Measurements from ENCODE around the gene R3HCC1L.
"Not testable (repeated sequence)": the region's sequence is repeated elsewhere in the genome, so short reads cannot be mapped to it uniquely, and the experiment has no call there.

The R3HCC1L gene

DNA sequence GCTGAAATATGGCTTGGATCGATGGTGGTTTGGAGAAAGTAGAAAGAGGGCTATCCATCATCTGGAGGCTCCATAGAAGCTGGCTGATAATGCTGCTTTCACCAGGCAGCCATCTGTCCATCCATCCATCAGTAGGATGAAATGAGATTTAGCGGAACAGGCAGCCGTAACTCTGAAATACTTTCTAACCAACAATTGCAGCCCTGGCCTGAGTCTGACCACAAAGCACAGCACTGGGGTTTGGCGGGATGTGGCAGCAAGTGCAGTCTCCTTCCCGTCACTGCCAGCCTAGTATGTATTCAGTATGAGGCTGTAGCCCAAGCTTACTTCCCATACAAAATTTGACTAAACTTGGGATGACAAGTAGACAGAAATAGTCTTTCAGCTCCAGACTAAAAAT, 38.0 kb downstream of the R3HCC1L start:
- no peak for DNase-seq (ENCODE audit: low read depth in 2 of 2)

DNA sequence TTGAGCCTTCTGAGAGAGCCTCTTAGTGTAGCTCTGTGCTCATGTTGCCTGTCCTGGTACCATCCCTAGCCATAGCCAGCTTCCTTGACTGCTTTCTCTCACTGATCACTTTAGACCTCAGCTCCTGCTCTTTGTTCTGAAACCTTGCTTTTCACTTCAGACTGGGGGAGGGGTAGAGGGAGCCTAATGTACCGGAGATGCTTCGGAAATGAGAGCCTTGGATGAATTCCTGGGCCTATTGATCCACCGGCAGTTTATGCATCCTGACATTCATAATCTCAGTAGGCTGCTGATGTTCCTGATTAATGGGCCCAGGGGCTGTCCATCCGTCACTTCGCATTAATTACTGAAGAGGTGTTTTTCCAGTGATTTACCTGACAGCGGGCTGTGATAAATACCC, 38.8 kb downstream of the R3HCC1L start:
- no peak for DNase-seq (ENCODE audit: low read depth in 2 of 2)

DNA sequence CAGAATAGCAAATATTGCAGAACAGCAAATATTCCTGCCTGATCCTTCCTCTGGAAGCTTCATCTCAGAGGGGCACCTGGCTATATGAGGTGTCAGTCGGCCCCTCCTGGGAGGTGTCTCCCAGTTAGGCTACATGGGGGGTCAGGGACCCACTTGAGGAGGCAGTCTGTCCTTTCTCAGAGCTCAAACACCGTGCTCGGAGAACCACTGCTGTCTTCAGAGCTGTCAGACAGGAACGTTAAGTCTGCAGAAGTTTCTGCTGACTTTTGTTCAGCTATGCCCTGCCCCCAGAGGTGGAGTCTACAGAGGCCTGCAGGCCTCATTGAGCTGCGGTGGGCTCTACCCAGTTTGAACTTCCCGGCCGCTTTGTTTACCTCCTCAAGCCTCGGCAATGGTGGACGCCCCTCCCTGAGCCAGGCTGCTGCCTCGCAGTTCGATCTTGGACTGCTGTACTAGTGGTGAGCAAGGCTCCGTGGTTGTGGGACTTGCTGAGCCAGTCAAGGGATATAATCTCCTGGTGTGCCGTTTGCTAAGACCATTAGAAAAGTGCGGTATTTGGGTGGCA, 48.0 kb downstream of the R3HCC1L start:
- DNase-seq (ENCODE audit: low read depth in 2 of 2): not testable (repeated sequence)

DNA sequence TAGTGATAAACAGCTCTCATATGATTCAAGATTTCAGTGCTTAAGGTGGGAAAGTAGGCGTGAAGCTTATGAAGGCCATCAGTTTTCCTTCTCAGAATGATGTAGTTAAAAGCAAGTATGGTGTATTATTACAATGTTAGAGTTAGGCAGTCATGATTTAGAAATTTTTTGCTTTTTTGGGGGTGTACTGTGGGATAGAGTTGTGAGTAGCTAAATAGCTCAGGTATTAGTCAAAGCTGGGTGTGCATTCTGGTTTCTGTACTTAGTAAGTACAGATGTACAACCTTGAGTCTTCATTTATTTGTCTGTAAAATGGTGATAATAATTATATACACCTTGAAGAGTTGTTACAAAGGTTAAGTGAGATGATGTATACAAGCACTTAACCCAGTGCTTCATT, 52.2 kb downstream of the R3HCC1L start:
- no peak for DNase-seq (ENCODE audit: low read depth in 2 of 2)

DNA sequence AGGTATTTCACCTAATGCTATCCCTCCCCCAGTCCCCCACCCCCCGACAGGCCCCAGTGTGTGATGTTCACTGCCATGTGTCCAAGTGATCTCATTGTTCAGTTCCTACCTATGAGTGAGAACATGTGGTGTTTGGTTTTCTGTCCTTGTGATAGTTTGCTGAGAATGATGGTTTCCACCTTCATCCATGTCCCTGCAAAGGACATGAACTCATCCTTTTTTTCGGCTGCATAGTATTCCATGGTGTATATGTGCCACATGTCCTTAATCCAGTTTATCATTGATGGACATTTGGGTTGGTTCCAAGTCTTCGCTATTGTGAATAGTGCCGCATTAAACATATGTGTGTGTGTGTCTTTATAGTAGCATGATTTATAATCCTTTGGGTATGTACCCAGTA, 56.3 kb downstream of the R3HCC1L start:
- not testable (repeated sequence) for DNase-seq (ENCODE audit: low read depth in 2 of 2)

DNA sequence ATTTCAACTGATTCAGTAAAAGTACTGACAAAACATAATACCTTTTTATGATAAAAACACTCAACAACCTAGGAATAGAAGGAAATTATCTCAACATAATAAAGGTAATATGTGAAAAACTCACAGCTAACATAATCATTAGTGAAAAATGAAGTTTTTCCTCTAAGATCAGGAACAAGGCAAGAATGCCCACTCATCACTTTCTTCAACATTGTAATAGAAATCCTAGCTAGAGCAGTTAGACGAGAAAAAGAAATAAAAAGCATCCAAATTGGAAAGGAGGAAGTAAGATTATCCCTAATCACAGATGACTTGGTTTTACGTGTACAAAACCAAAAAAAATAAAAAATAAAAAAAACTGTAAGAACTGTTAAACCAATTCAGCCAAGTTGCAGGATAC, 58.6 kb downstream of the R3HCC1L start:
- no peak for DNase-seq (ENCODE audit: low read depth in 2 of 2)

DNA sequence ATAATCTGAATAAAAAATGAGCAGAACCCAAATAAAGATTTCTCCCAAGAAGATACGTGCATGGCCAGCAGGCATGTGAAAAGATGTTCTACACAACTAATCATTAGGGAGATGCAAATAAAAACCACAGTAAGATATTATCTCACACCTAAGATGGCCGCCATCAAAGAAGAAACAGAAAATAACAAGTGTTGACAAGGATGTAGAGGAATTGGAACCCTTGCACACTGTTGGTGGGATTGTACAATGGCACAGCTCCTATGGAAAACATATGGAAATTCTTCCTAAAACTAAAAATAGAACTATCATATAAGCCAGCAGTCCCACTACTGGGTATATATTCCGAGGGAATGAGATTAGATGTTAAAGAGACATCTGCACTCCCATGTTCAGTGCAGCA, 60.2 kb downstream of the R3HCC1L start:
- DNase-seq (ENCODE audit: low read depth in 2 of 2): no peak

DNA sequence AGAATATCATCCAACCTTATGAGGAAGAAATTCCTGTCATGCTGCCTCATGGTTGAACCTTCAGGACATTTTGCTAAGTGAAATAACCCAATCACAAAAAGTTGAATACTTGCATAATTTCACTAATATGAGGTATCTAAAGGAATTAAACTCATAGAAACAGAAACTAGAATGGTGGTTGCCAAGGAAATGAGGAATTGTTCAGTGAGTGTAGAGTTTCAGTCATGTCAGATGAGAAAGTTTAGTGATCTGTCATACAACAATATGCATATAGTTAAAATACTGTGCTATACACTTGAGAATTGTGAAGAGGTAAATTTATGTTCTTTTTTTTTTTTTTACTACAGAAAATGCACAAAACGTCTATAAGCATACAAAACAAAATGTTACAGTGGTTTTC, 60.7 kb downstream of the R3HCC1L start:
- no peak for DNase-seq (ENCODE audit: low read depth in 2 of 2)

DNA sequence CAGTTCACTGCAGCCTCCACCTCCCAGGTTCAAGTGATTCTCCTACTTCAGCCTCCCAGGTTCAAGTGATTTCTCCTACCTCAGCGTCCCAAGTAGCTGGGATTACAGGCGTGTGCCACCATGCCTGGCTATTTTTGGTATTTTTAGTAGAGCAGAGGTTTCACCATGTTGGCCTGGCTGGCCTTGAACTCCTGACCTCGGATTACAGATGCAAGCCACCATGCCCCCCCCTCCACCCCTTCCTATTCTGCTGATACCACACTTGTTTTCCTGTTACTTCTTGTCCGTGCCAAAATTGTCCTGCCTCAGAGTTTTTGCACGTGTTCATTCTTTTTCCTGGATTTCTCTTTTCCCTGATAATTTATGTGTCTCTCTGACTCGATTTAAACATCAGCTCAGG, 62.5 kb downstream of the R3HCC1L start:
- no peak for DNase-seq (ENCODE audit: low read depth in 2 of 2)

DNA sequence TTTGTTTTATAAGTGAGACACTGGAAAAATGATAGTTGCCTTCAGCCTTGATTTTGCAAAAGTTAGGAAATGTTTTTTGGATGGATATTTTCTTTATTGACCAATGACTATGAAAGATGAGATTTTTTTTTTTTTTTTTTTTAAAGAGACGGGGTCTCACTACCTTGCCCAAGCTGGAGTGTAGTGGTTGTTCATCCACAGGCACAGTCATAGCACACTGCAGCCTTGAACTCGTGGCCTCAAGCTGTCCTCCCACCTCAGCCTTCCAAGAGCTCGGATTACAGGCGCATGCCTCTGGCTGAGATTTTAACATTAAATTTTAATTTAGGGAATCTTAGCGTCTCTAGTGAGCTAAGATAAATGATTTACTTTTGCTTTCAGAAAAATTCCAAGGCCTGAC, 67.3 kb downstream of the R3HCC1L start:
- no peak for DNase-seq (ENCODE audit: low read depth in 2 of 2)

DNA sequence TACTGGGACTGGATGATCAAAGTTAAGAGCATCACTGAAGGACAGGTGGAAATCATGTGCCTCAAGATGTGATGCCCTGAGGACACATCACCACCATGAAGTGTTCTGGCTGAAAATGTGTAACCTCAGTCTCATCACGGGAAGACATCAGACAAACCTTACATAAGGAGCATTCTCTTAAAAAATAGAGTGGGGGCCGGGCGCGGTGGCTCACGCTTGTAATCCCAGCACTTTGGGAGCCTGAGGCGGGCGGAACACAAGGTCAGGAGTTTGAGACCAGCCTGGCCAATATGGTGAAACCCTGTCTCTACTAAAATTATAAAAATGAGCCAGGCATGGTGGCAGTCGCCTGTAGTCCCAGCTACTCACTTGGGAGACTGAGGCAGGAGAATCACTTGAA, 67.9 kb downstream of the R3HCC1L start:
- DNase-seq (ENCODE audit: low read depth in 2 of 2): no peak

DNA sequence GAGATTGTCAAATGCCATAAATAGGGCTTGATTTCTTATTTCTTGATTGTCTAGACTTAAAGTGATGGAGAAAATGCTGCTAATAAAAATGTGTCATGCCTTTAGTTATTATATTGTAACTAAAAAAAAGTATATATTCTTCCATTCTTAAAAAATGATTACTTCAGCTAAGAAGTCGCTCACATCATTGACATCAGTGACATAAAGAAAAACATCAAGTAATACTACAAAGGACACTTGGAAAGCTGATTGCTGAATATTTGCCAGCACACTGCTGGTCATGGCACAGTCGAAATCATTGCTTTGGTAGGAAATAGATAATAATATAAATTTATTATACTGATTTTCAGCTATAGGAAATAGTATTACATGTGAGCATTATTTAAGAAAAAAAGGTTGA, 70.9 kb downstream of the R3HCC1L start:
- DNase-seq (ENCODE audit: low read depth in 2 of 2): no peak

DNA sequence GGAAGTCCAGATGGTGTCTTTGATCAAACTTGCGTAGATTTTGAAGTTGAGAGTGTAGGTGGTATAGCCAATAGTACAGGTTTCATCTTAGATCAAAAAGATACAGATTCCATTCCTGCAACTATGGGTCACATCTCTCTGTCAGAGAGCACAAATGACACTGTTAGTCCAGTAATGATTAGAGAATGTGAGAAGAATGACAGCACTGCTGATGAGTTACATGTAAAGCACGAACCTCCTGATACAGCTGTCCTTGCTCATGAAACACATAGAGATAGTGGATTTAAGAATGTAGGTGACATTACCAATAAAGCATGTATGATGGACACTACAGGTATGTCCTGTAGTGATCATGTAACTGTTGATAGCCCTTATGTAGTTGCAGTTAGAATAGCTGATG, 74.5 kb downstream of the R3HCC1L start:
- no peak for DNase-seq (ENCODE audit: low read depth in 2 of 2)

DNA sequence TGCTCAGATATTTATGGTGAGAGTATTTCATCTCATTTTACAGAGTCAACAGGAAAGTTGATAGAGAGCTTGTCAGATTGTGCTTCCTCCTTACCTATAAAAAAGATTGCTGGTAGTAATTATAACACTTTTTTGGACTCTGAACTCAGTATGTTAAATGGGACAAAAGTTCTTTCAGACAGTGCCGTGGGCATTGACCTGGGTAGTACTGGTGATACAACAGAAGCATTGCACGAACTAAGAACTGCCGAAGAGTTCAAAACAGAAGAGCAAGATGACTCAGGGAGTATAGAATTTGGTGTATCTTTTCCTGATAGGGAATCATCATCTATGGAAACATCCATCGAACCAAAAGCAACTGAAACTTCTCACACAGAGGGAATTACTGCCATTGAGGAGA, 75.0 kb downstream of the R3HCC1L start:
- DNase-seq (ENCODE audit: low read depth in 2 of 2): no peak

DNA sequence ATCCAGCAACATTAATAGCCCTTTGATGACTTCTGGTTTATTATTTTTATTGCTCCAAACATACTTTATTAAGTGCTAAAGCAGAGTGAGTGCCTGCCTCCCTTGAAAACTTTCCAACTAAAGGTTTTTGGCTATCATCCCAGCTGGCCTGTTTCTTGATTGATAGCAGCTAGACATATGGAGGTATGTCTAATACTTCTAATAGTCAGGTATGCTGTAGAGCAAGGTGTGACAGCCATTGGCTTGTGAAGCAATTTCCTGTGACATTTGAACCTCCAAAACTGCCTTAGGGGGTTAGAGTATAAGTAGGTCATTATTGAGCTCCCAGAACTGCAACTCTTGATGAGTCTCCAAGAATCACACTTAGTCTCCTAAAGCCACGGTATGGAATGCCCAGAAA, 77.7 kb downstream of the R3HCC1L start:
- DNase-seq (ENCODE audit: low read depth in 2 of 2): no peak

DNA sequence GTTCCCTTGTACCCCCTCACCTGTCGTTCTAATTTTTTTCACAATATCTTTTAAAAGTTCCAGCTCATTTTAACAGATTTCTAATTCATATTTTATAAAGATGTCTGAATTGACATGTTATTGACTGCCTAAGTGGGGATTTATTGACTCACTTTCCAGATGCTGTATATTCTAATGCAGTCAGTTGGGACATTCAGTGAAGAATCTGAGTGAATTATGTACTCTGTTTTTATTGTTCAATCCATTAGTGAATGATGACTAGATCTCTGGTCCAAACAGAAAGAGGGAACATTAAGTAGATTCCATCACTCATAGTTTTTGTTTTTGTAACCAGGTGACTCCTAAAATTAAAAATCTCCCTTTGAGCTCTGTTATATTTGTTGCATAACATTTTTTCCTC, 79.3 kb downstream of the R3HCC1L start:
- no peak for DNase-seq (ENCODE audit: low read depth in 2 of 2)

DNA sequence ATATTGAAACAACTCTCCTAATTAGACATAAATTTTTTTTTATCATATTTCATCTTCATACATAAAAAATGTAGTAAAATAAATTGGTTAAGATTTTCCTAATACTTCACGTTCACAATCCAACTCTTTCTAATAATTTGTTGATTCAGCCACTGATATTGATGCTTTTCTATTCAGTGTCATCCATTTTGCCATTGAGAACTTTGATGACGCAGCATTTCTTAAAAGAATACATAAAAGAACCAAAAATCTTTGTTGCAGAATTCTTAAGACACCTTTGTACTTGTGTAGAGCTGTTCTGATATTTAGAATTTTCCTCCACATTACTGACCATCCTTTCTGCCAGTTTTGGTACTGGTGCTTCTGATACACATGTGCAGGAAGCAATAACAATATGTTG, 80.9 kb downstream of the R3HCC1L start:
- no peak for DNase-seq (ENCODE audit: low read depth in 2 of 2)

DNA sequence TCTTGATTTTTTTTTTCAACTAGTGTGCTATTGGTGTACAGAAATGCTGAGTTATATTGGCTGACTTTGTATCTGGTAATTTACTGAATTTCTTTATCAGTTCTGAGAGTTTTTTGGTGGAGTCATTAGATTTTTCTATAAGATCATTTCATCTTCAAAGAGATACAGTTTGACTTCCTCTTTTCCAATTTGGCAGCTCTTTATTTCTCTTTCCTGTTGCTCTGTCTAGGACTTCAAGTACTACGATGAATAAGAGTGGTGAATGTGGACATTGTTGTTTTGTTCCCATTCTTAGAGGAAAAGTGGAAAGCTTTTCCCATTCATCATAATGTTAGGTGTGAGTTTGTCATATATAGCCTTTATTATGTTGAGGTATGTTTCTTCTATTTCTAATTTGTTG, 83.3 kb downstream of the R3HCC1L start:
- DNase-seq (ENCODE audit: low read depth in 2 of 2): no peak

DNA sequence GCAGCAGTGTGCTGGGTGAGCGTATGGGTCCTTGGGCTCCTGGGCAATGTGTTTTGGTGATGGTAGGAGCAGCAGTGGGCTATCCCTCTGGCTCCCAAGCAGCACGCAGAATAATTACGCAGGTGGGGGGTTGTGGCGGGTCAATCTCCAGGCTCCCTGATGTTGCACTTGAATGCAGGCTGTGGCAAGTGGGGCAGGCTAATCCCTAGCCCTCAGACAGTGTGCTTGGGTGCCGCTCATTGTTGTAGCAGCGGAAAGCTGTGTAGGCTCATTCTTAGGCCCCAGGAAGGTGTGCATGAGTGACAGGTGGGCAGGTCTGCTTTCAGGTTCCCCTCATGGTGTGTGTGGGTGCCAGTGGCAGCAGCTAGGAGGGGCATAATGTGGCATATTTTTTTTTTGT, 89.4 kb downstream of the R3HCC1L start:
- DNase-seq (ENCODE audit: low read depth in 2 of 2): no peak

DNA sequence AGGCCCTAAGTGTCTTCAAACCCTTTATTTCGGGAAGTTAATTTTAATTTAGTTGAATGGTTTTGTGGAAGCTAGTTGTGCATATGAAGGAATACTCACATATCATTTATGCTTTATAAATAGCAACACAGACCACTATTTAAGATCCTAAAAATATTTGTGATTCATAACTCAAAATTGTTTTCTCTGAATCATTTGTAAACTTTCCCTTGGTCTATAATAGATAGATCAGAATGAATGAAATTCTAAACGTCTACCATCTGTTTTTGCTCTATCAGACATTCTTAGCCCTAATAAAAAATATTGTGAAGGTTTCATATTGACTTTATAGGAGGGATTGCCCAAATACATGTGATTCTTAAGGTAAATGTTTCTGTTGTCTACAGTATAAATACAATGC, 90.1 kb downstream of the R3HCC1L start:
- DNase-seq (ENCODE audit: low read depth in 2 of 2): no peak

DNA sequence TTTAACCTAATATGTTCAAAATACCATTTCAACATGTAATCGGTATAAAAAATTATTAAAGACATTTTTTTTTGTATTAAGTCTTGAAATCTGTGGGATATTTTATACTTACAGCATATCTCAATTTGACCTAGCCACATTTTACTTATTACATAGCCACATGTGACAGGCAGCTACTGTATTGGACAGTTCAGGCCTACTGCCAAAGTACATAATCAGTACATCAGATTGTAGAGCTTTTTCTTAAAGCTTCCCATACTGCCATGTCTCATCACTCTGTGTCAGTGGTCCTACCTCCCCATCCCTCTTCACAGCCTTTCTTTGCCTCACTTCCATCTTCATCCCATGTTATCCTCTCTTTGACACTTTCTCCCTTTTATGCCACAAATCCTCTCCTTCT, 90.5 kb downstream of the R3HCC1L start:
- DNase-seq (ENCODE audit: low read depth in 2 of 2): no peak

DNA sequence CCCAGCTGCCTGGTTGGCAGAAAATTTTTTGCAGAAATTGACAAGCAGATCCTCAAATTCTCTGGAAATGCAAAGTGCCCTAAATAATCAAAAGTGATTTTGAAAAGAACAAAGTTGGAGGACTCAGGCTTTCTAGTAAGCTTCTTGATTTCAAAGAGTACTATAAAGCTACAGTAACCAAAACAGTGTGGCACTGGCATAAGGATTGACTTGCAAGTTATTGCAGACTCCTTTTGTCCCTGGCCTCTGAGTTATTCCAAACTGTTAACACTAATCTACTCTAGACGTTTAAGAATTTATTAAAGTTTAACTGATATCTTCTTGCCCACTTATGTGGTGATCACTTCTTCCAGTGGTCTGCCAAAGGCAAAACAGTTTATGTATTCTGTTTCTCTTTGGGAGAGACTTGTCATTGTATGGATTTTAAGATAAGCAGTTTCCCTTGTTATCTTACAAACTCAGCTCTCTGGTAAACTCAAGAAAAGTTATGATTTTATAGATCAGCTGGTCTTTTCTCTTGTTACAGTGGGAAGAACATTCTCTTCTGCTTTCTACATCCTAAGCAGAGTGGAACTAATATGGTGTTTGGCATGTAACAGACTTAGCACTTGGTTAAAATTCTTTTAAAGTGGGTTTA, 92.2 kb downstream of the R3HCC1L start:
- DNase-seq (ENCODE audit: low read depth in 2 of 2): no peak

DNA sequence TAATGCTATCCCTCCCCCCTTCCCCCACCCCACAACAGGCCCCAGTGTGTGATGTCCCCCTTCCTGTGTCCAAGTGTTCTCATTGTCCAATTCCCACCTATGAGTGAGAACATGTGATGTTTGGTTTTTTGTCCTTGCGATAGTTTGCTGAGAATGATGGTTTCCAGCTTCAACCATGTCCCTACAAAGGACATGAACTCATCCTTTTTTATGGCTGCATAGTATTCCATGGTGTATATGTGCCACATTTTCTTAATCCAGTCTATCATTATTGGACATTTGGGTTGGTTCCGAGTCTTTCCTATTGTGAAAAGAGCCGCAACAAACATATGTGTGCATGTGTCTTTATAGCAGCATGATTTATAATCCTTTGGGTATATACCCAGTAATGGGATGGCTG, 93.3 kb downstream of the R3HCC1L start:
- not testable (repeated sequence) for DNase-seq (ENCODE audit: low read depth in 2 of 2)

DNA sequence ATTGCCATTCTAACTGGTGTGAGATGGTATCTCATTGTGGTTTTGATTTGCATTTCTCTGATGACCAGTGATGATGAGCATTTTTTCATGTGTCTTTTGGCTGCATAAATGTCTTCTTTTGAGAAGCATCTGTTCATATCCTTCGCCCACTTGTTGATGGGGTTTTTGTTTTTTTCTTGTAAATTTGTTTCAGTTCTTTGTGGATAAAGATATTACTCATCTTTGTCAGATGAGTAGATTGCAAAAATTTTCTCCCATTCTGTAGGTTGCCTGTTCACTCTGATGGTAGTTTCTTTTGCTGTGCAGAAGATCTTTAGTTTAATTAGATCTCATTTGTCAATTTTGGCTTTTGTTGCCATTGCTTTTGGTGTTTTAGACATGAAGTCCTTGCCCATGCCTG, 93.8 kb downstream of the R3HCC1L start:
- not testable (repeated sequence) for DNase-seq (ENCODE audit: low read depth in 2 of 2)

All from stimulated activated CD8-positive, alpha-beta memory T cell treated with anti-CD3 and anti-CD28 coated beads, Interleukin-7, amount 100 ng/mL, for 4 hours (primary cell).